Neural crest cell (in vitro differentiated cells): Measurements from ENCODE around the gene SUSD5. TPM values are rescaled to one million over a fixed set of nuclear protein-coding genes. Genes with fewer than 3 reads are reported as not detected.
"Not testable (repeated sequence)": the region's sequence is repeated elsewhere in the genome, so short reads cannot be mapped to it uniquely, and the experiment has no call there.

Experiments used
- DNase-seq: peaks from one replicate; pipeline ENCODE4 v3.0.0; 2021; ENCODE audit warnings: low read depth, mixed read lengths, low spot score
- H3K27ac Mint-ChIP-seq: one replicate; pipeline ENCODE4 v1.8.0; 2021; ENCODE audit warnings: mild to moderate bottlenecking, mixed read lengths; ENCODE audit not compliant: unreplicated experiment
- H3K27me3 Mint-ChIP-seq: 2 replicates; pipeline ENCODE4 v1.8.0; 2021; ENCODE audit warnings: low read depth, mild to moderate bottlenecking, mixed read lengths
- H3K36me3 Mint-ChIP-seq: 2 replicates; pipeline ENCODE4 v1.8.0; 2021; ENCODE audit warnings: low read depth, mild to moderate bottlenecking, mixed read lengths
- H3K4me1 Mint-ChIP-seq: 2 replicates; pipeline ENCODE4 v1.8.0; 2021; ENCODE audit warnings: mixed read lengths
- H3K4me3 Mint-ChIP-seq: one replicate; pipeline ENCODE4 v1.8.0; 2021; ENCODE audit warnings: mild to moderate bottlenecking, mixed read lengths
- H3K9me3 Mint-ChIP-seq: 2 replicates; pipeline ENCODE4 v1.8.0; 2021; ENCODE audit warnings: mixed read lengths
- CTCF ChIP-seq: fragments of 200-600 bp; sonication (generic); conservative IDR thresholded peaks from 2 replicates; pipeline ENCODE4 v1.5.0; 2021; ENCODE audit warnings: antibody characterized with exemption, mild to moderate bottlenecking
- total RNA-seq: library from RNA; stranded (reverse); gene quantifications from 2 replicates; pipeline ENCODE4 v1.2.1, GENCODE V29; 2021

Gene SUSD5
- total RNA-seq, 1 donor from 2014 or later = 2.1 TPM

GRCh38 chr3:33186524-33187367, 31.9 kb downstream of the SUSD5 start:
- no peak overlapping the region for H3K27ac Mint-ChIP-seq
- H3K9me3 Mint-ChIP-seq = peaks cover 8% of the 10 kb centered on the region
- no peak overlapping the region for H3K4me3 Mint-ChIP-seq
- peaks cover 5% of the 10 kb centered on the region for H3K4me1 Mint-ChIP-seq
- H3K27me3 Mint-ChIP-seq = no peaks in the 10 kb centered on the region
- no peak for DNase-seq
- TF ChIP-seq CTCF = no peak
- no peaks in the 10 kb centered on the region for H3K36me3 Mint-ChIP-seq

GRCh38 chr3:33184863-33185262, 33.7 kb downstream of the SUSD5 start:
- H3K9me3 Mint-ChIP-seq = peaks cover 4% of the 10 kb centered on the region
- no peak for TF ChIP-seq CTCF

GRCh38 chr3:33181641-33182040, 37.0 kb downstream of the SUSD5 start:
- not testable (repeated sequence) for H3K36me3 Mint-ChIP-seq, DNase-seq, H3K4me3 Mint-ChIP-seq, H3K9me3 Mint-ChIP-seq, H3K27me3 Mint-ChIP-seq, H3K27ac Mint-ChIP-seq, H3K4me1 Mint-ChIP-seq

More at GRCh38 chr3:33184863-33185262, 33.7 kb downstream of the SUSD5 start:
- Mint-ChIP-seq H3K36me3 (no peaks in the 10 kb centered on the region), H3K4me1 (peaks cover 5% of the 10 kb centered on the region), H3K27ac (no peak overlapping the region), H3K27me3 (no peaks in the 10 kb centered on the region), H3K4me3 (no peak overlapping the region)
- no peak for DNase-seq

GRCh38 chr3:33181229-33181628, 37.4 kb downstream of the SUSD5 start:
- no peak overlapping the region for H3K4me3 Mint-ChIP-seq

GRCh38 chr3:33179132-33179531, 39.5 kb downstream of the SUSD5 start:
- H3K9me3 Mint-ChIP-seq = peaks cover 6% of the 10 kb centered on the region
- no peak overlapping the region for H3K4me3 Mint-ChIP-seq
- H3K27me3 Mint-ChIP-seq = no peaks in the 10 kb centered on the region
- H3K36me3 Mint-ChIP-seq = no peaks in the 10 kb centered on the region
- H3K27ac Mint-ChIP-seq = no peak overlapping the region
- peaks cover 4% of the 10 kb centered on the region for H3K4me1 Mint-ChIP-seq
- no peak for TF ChIP-seq CTCF
- no peak for DNase-seq

More at GRCh38 chr3:33181229-33181628, 37.4 kb downstream of the SUSD5 start:
- Mint-ChIP-seq H3K9me3 (peaks cover 6% of the 10 kb centered on the region), H3K36me3 (no peaks in the 10 kb centered on the region), H3K4me1 (no peaks in the 10 kb centered on the region), H3K27me3 (no peaks in the 10 kb centered on the region), H3K27ac (no peak overlapping the region)
- no peak for TF ChIP-seq CTCF
- DNase-seq = no peak

- Mint-ChIP-seq H3K4me3 (no peak overlapping the region), H3K9me3 (peaks cover 6% of the 10 kb centered on the region), H3K36me3 (no peaks in the 10 kb centered on the region), H3K27ac (no peak overlapping the region), H3K4me1 (peaks cover 4% of the 10 kb centered on the region), H3K27me3 (no peaks in the 10 kb centered on the region)
- no peak for DNase-seq
- no peak for TF ChIP-seq CTCF
Measured at GRCh38 chr3:33174711-33175414, 43.7 kb downstream of the SUSD5 start.
